ENCODE results near the gene PCDH18.
A peak's percentile ranks its signal among the peaks of the same experiment; 100 is the strongest.
"Not testable (repeated sequence)": the region's sequence is repeated elsewhere in the genome, so short reads cannot be mapped to it uniquely, and the experiment has no call there.

Gene PCDH18

GRCh38 chr4:137528673-137529072 lies 3.6 kb downstream of the PCDH18 start:
- no peak for DNase-seq

- no peak for DNase-seq
Measured at GRCh38 chr4:137526681-137527080, 5.6 kb downstream of the PCDH18 start.

- no peak for DNase-seq
Measured at GRCh38 chr4:137524725-137525369, 7.4 kb downstream of the PCDH18 start.

- no peak for DNase-seq
Measured at GRCh38 chr4:137523329-137523728, 9.0 kb downstream of the PCDH18 start.

GRCh38 chr4:137521053-137521452 lies 11.2 kb downstream of the PCDH18 start:
- DNase-seq = no peak

GRCh38 chr4:137519406-137519805 lies 12.9 kb downstream of the PCDH18 start:
- DNase-seq = no peak

GRCh38 chr4:137517323-137517722 lies 15.0 kb downstream of the PCDH18 start:
- not testable (repeated sequence) for DNase-seq

- DNase-seq = no peak
Measured at GRCh38 chr4:137514406-137515111, 17.7 kb downstream of the PCDH18 start.

GRCh38 chr4:137510557-137511265 lies 21.6 kb downstream of the PCDH18 start:
- DNase-seq = no peak

GRCh38 chr4:137509855-137510282 lies 22.4 kb downstream of the PCDH18 start:
- peak; percentile 52 for DNase-seq

- DNase-seq = no peak
Measured at GRCh38 chr4:137502339-137503129, 29.8 kb downstream of the PCDH18 start.

- DNase-seq = not testable (repeated sequence)
Measured at GRCh38 chr4:137496267-137496666, 36.0 kb downstream of the PCDH18 start.

GRCh38 chr4:137495578-137495977 lies 36.7 kb downstream of the PCDH18 start:
- DNase-seq = no peak

- not testable (repeated sequence) for DNase-seq
Measured at GRCh38 chr4:137483313-137483959, 48.9 kb downstream of the PCDH18 start.

- DNase-seq = not testable (repeated sequence)
Measured at GRCh38 chr4:137479657-137480056, 52.6 kb downstream of the PCDH18 start.

- no peak for DNase-seq
Measured at GRCh38 chr4:137476345-137476744, 55.9 kb downstream of the PCDH18 start.

GRCh38 chr4:137474711-137475301 lies 57.5 kb downstream of the PCDH18 start:
- DNase-seq = no peak

GRCh38 chr4:137471895-137472294 lies 60.4 kb downstream of the PCDH18 start:
- DNase-seq = no peak

GRCh38 chr4:137471461-137471860 lies 60.8 kb downstream of the PCDH18 start:
- DNase-seq = no peak

- DNase-seq = no peak
Measured at GRCh38 chr4:137470806-137471205, 61.5 kb downstream of the PCDH18 start.
